ENCODE measurements around the gene RSU1.

The RSU1 gene

DNA sequence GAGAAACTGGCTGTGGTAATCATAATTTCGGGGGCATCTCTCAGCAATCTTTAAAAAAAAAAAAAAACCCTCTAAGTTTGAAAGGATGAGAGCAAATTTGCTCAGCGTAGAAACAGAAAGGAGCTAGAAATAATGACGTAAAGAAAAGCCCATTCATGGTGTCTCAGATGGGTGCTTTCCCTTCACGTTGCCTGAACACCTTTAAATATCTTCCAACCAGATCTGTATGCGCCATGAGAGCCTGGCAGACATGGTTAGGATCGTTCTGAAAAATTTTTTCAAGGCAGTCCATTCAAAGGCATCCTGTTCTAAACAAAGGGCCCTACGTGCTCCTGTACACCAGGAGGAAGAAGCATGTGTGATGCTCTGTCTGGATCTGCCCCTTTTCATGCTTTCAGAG is 154.3 kb downstream of the RSU1 start:
- Histone ChIP-seq H3K79me2 (ENCODE audit: insufficient read depth, low read length) (no peaks in the 10 kb centered on the region), H3F3A (ENCODE audit: insufficient read depth, low read length) (no peaks in the 10 kb centered on the region), H2AFZ (ENCODE audit: low read length) (no peak overlapping the region)

DNA sequence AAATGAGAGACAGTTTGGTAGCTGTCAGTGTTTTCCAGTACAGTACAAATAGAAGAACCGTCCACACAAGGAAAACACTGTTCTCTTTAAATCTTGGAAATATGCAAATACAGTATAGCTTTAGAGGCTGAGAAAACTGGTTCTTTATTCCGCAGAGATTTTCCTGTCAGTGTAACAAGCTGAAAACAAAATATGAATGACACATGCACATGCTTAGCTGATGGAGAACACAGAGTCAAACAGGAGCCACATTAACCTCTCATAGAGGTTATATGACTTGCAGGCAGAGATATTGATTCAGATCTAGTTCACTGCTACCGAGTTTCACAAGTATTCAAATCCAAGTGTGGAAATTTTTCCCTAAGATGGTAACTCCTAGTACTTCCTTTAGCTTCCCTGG is 160.3 kb downstream of the RSU1 start:
- no peak overlapping the region for H3K27ac ChIP-seq (ENCODE audit: low read depth, low read length, poor library complexity, severe bottlenecking)
- no peaks in the 10 kb centered on the region for H3K9me2 ChIP-seq (ENCODE audit: low read depth, low read length)
- H3K27me3 ChIP-seq (ENCODE audit: insufficient read depth, low read length): no peaks in the 10 kb centered on the region
- H3K79me2 ChIP-seq (ENCODE audit: insufficient read depth, low read length): no peaks in the 10 kb centered on the region
- no peak overlapping the region for H3K4me3 ChIP-seq (ENCODE audit: low read depth, low read length, poor library complexity, severe bottlenecking)
- no peaks in the 10 kb centered on the region for H3K9me3 ChIP-seq (ENCODE audit: low read length)
- H3K9ac ChIP-seq (ENCODE audit: low read length): no peak overlapping the region
- H3K4me1 ChIP-seq (ENCODE audit: insufficient read depth, low read length, severe bottlenecking): no peaks in the 10 kb centered on the region
- TF ChIP-seq EZH2 (IDR thresholded peaks at IDR 0.05; ENCODE audit: borderline replicate concordance, low read length): no peak
- TF ChIP-seq, protein P1, sequence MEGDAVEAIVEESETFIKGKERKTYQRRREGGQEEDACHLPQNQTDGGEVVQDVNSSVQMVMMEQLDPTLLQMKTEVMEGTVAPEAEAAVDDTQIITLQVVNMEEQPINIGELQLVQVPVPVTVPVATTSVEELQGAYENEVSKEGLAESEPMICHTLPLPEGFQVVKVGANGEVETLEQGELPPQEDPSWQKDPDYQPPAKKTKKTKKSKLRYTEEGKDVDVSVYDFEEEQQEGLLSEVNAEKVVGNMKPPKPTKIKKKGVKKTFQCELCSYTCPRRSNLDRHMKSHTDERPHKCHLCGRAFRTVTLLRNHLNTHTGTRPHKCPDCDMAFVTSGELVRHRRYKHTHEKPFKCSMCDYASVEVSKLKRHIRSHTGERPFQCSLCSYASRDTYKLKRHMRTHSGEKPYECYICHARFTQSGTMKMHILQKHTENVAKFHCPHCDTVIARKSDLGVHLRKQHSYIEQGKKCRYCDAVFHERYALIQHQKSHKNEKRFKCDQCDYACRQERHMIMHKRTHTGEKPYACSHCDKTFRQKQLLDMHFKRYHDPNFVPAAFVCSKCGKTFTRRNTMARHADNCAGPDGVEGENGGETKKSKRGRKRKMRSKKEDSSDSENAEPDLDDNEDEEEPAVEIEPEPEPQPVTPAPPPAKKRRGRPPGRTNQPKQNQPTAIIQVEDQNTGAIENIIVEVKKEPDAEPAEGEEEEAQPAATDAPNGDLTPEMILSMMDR (IDR thresholded peaks at IDR 0.05; ENCODE audit: low read length): no peak
- no peaks in the 10 kb centered on the region for H4K20me1 ChIP-seq (ENCODE audit: insufficient read depth, low read length)
- no peaks in the 10 kb centered on the region for H3K36me3 ChIP-seq (ENCODE audit: insufficient read depth, low read length)
- H3K4me2 ChIP-seq (ENCODE audit: low read length): no peak overlapping the region
- H3F3A ChIP-seq (ENCODE audit: insufficient read depth, low read length): no peaks in the 10 kb centered on the region
- H2AFZ ChIP-seq (ENCODE audit: low read length): no peak overlapping the region

More for the DNA sequence above, 154.3 kb downstream of the RSU1 start:
- Histone ChIP-seq H3K4me2 (ENCODE audit: low read length) (no peak overlapping the region), H3K9me3 (ENCODE audit: low read length) (no peaks in the 10 kb centered on the region), H3K4me3 (ENCODE audit: low read depth, low read length, poor library complexity, severe bottlenecking) (no peak overlapping the region), H3K4me1 (ENCODE audit: insufficient read depth, low read length, severe bottlenecking) (no peaks in the 10 kb centered on the region), H3K36me3 (ENCODE audit: insufficient read depth, low read length) (no peaks in the 10 kb centered on the region), H3K9ac (ENCODE audit: low read length) (no peak overlapping the region), H3K27me3 (ENCODE audit: insufficient read depth, low read length) (no peaks in the 10 kb centered on the region), H4K20me1 (ENCODE audit: insufficient read depth, low read length) (no peaks in the 10 kb centered on the region), H3K27ac (ENCODE audit: low read depth, low read length, poor library complexity, severe bottlenecking) (no peak overlapping the region), H3K9me2 (ENCODE audit: low read depth, low read length) (no peaks in the 10 kb centered on the region)
- TF ChIP-seq, protein P1 (IDR thresholded peaks at IDR 0.05; ENCODE audit: low read length): no peak

DNA sequence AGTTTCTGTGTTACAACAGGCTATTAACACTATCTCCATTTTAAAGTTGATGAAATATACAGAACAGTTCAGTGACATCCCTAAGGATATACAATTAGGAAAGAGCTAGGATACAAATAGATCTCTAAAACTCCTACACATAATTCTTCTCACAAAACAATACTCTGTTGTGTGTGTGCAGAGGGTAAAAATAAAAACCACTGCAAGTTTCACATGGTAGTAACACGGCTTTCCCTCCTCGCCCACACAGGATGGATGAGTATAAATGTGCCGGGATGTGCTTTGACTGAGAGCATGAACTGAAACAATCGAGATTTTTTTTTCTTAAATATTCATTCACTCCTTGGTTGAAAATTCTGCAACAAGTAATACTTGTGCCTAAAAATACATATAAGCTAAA is 164.0 kb downstream of the RSU1 start:
- H3F3A ChIP-seq (ENCODE audit: insufficient read depth, low read length): no peaks in the 10 kb centered on the region
- H3K4me3 ChIP-seq (ENCODE audit: low read depth, low read length, poor library complexity, severe bottlenecking): no peak overlapping the region
- no peaks in the 10 kb centered on the region for H3K79me2 ChIP-seq (ENCODE audit: insufficient read depth, low read length)
- no peak overlapping the region for H3K27ac ChIP-seq (ENCODE audit: low read depth, low read length, poor library complexity, severe bottlenecking)
- H3K27me3 ChIP-seq (ENCODE audit: insufficient read depth, low read length): no peaks in the 10 kb centered on the region
- no peak overlapping the region for H3K9ac ChIP-seq (ENCODE audit: low read length)
- H3K4me1 ChIP-seq (ENCODE audit: insufficient read depth, low read length, severe bottlenecking): no peaks in the 10 kb centered on the region
- no peaks in the 10 kb centered on the region for H4K20me1 ChIP-seq (ENCODE audit: insufficient read depth, low read length)
- no peaks in the 10 kb centered on the region for H3K9me3 ChIP-seq (ENCODE audit: low read length)
- no peak overlapping the region for H2AFZ ChIP-seq (ENCODE audit: low read length)
- no peak for TF ChIP-seq EZH2 (IDR thresholded peaks at IDR 0.05; ENCODE audit: borderline replicate concordance, low read length)
- TF ChIP-seq, protein P1 (IDR thresholded peaks at IDR 0.05; ENCODE audit: low read length): no peak
- H3K4me2 ChIP-seq (ENCODE audit: low read length): no peak overlapping the region
- no peaks in the 10 kb centered on the region for H3K36me3 ChIP-seq (ENCODE audit: insufficient read depth, low read length)
- no peaks in the 10 kb centered on the region for H3K9me2 ChIP-seq (ENCODE audit: low read depth, low read length)

All from OCI-LY1 (cell line).